ENCODE results near the gene ATP5F1A.

- TF ChIP-seq CTCF (IDR thresholded peaks at IDR 0.05) (no peak), POLR2A (IDR thresholded peaks at IDR 0.05) (no peak)
Measured at GRCh38 chr18:46050268-46050667, 47.8 kb downstream of the ATP5F1A start.

Measured in prostate gland (tissue), 2 donors.